MCF 10A (cell line): ENCODE data around the gene ALDH3B2. TPM values are rescaled to one million over a fixed set of nuclear protein-coding genes. Genes with fewer than 3 reads are reported as not detected.
A peak's percentile ranks its signal among the peaks of the same experiment; 100 is the strongest.

ENCODE experiments used
- BruUV-seq: library from RNA; stranded (reverse); fragments of 400-500 nt; replicated peaks from 2 replicates; lab custom pipeline; 2021; lab: Mats Ljungman, UMichigan
- CTCF ChIA-PET: fragments of 300-600 bp; sonication (Branson Sonifier 250); formaldehyde crosslinking; extraction: SDS; loops from one replicate; lab custom pipeline; 2021; ENCODE audit warnings: antibody characterized with exemption, inconsistent platforms; lab: Yijun Ruan, JAX
- POLR2A ChIA-PET: fragments of 300-600, 350-650 bp; sonication (Branson Sonifier 250); formaldehyde crosslinking; extraction: SDS; loops from one replicate; lab custom pipeline; 2020; ENCODE audit warnings: antibody characterized with exemption, inconsistent platforms; lab: Yijun Ruan, JAX
- DNase-seq: peaks from one replicate; pipeline ENCODE4 v3.0.0-alpha.2; 2018; ENCODE audit not compliant: unreplicated experiment
- H3K27ac Mint-ChIP-seq: one replicate; pipeline ENCODE4 v1.8.0; 2022; ENCODE audit warnings: mild to moderate bottlenecking, low read depth, mixed read lengths; ENCODE audit not compliant: unreplicated experiment
- H3K27me3 Mint-ChIP-seq: one replicate; pipeline ENCODE4 v1.8.0; 2022; ENCODE audit warnings: mixed read lengths; ENCODE audit not compliant: insufficient read depth, unreplicated experiment
- H3K36me3 Mint-ChIP-seq: one replicate; pipeline ENCODE4 v1.8.0; 2022; ENCODE audit warnings: mild to moderate bottlenecking, moderate library complexity, mixed read lengths; ENCODE audit not compliant: insufficient read depth, unreplicated experiment
- H3K4me1 Mint-ChIP-seq: one replicate; pipeline ENCODE4 v1.8.0; 2022; ENCODE audit warnings: mixed read lengths; ENCODE audit not compliant: insufficient read depth, unreplicated experiment
- H3K4me3 Mint-ChIP-seq: one replicate; pipeline ENCODE4 v1.8.0; 2022; ENCODE audit warnings: mild to moderate bottlenecking, moderate library complexity, mixed read lengths; ENCODE audit not compliant: unreplicated experiment
- H3K9me3 Mint-ChIP-seq: one replicate; pipeline ENCODE4 v1.8.0; 2022; ENCODE audit warnings: mixed read lengths; ENCODE audit not compliant: unreplicated experiment
- intact Hi-C: fragments of 100-400 bp; cut with micrococcal nuclease; formaldehyde crosslinking; loops from 2 replicates; pipeline ENCODE4 v1.14.1; 2022
- total RNA-seq: library from RNA; stranded (reverse); gene quantifications from 2 replicates; pipeline ENCODE4 v1.2.3, GENCODE V29; 2022
- TF ChIP-seq, protein P1 (sequence below): fragments of 200-600 bp; IDR thresholded peaks from one replicate; pipeline ENCODE4 v1.8.0; 2022; ENCODE audit warnings: antibody characterized with exemption, mild to moderate bottlenecking; ENCODE audit not compliant: unreplicated experiment

The ALDH3B2 gene
- total RNA-seq, 1 experiment from 2014 or later, result not detected

DNA sequence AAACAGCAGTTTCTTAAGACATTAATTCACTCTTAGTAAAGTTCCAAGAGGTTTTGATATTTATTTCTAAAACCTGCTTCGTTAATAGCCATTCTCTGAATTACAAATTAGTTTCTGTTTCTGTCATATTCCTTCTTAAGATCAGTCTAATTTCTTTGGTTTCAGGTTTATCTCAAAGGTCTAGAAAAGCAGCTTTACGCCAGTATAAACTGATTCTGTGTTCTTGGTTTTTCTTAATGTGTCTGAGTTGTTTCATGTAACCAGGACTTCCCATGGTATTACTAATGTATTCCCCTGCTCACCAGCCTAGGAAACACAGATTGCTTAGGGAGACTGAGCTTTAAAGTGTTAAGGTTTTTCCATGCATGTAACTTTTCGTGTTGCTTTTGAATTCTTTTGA is 17.1 kb downstream of the ALDH3B2 start:
- Mint-ChIP-seq H3K27ac (no peak overlapping the region), H3K27me3 (no peaks in the 10 kb centered on the region), H3K4me3 (no peak overlapping the region), H3K36me3 (no peaks in the 10 kb centered on the region), H3K4me1 (no peaks in the 10 kb centered on the region), H3K9me3 (no peaks in the 10 kb centered on the region)
- DNase-seq, result no peak
- intact Hi-C loops, result no loop called here
- POLR2A ChIA-PET, result interaction anchor here (2.8 to 3.1 kb wide), 2 partner anchors 28 to 74 kb away, joined by 16 to 20 read pairs; partner anchors contain the start of genes GSTP1 and NUDT8
- CTCF ChIA-PET, result interaction anchor here (0.9 to 6.2 kb wide), 5 partner anchors 11 to 85 kb away, joined by 3 to 50 read pairs (median 6); partner anchors contain the start of gene NUDT8
- no TSS peak for BruUV-seq
- TF ChIP-seq, protein P1, sequence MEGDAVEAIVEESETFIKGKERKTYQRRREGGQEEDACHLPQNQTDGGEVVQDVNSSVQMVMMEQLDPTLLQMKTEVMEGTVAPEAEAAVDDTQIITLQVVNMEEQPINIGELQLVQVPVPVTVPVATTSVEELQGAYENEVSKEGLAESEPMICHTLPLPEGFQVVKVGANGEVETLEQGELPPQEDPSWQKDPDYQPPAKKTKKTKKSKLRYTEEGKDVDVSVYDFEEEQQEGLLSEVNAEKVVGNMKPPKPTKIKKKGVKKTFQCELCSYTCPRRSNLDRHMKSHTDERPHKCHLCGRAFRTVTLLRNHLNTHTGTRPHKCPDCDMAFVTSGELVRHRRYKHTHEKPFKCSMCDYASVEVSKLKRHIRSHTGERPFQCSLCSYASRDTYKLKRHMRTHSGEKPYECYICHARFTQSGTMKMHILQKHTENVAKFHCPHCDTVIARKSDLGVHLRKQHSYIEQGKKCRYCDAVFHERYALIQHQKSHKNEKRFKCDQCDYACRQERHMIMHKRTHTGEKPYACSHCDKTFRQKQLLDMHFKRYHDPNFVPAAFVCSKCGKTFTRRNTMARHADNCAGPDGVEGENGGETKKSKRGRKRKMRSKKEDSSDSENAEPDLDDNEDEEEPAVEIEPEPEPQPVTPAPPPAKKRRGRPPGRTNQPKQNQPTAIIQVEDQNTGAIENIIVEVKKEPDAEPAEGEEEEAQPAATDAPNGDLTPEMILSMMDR, result no peak

GRCh38 chr11:67656278-67656922 is 18.0 kb downstream of the ALDH3B2 start:
- no TSS peak for BruUV-seq
- ChIA-PET CTCF (interaction anchor here (0.6 to 2.1 kb wide), 5 partner anchors 10 to 494 kb away, joined by 3 to 14 read pairs (median 4); no protein-coding TSS in a partner anchor), POLR2A (interaction anchor here (0.6 to 3.1 kb wide), 5 partner anchors 10 to 384 kb away, joined by 3 to 20 read pairs (median 5); partner anchors contain the start of genes GSTP1 and NUDT8)
- TF ChIP-seq, protein P1, result no peak
- Mint-ChIP-seq H3K4me3 (no peak overlapping the region), H3K9me3 (no peaks in the 10 kb centered on the region), H3K27me3 (no peaks in the 10 kb centered on the region), H3K27ac (peak overlapping the region; percentile 64), H3K4me1 (no peaks in the 10 kb centered on the region), H3K36me3 (no peaks in the 10 kb centered on the region)
- intact Hi-C loops, result no loop called here
- DNase-seq, result peak; percentile 39

- TF ChIP-seq, protein P1, result no peak
- intact Hi-C loops, result no loop called here
- Mint-ChIP-seq H3K4me3 (no peak overlapping the region), H3K4me1 (no peaks in the 10 kb centered on the region), H3K36me3 (no peaks in the 10 kb centered on the region), H3K9me3 (no peaks in the 10 kb centered on the region), H3K27me3 (no peaks in the 10 kb centered on the region), H3K27ac (no peak overlapping the region)
- POLR2A ChIA-PET, result no interaction called here
- no TSS peak for BruUV-seq
- DNase-seq, result no peak
- CTCF ChIA-PET, result no interaction called here
Measured at GRCh38 chr11:67654225-67654624, 20.2 kb downstream of the ALDH3B2 start.

- Mint-ChIP-seq H3K4me3 (no peak overlapping the region), H3K27ac (no peak overlapping the region), H3K36me3 (no peaks in the 10 kb centered on the region), H3K4me1 (no peaks in the 10 kb centered on the region), H3K9me3 (no peaks in the 10 kb centered on the region), H3K27me3 (no peaks in the 10 kb centered on the region)
- TF ChIP-seq, protein P1, result no peak
- CTCF ChIA-PET, result interaction anchor here (0.6 to 1.2 kb wide), 5 partner anchors 21 to 341 kb away, joined by 3 to 6 read pairs (median 4); no protein-coding TSS in a partner anchor
- DNase-seq, result no peak
- intact Hi-C loops, result no loop called here
- POLR2A ChIA-PET, result interaction anchor here (0.6 to 1.5 kb wide), 3 partner anchors 20 to 71 kb away, joined by 3 read pairs; no protein-coding TSS in a partner anchor
- BruUV-seq, result no TSS peak
Measured at GRCh38 chr11:67652965-67653845, 21.2 kb downstream of the ALDH3B2 start.
